OCI-LY7 (cell line): ENCODE data around the gene SLC4A4.

Experiments
- EZH2phosphoT487 ChIP-seq: fragments of 200-600 bp; sonication (generic); IDR thresholded peaks from 2 replicates; pipeline ENCODE4 v1.6.1; 2018; ENCODE audit warnings: low read depth, borderline replicate concordance, mild to moderate bottlenecking, mixed run types, antibody characterized with exemption, low read length, moderate library complexity, mixed read lengths
- TF ChIP-seq, protein P1 (sequence below): fragments of 200-600 bp; sonication (generic); conservative IDR thresholded peaks from 2 replicates; pipeline ENCODE4 v1.5.1; 2014; ENCODE audit warnings: mild to moderate bottlenecking, antibody characterized with exemption, low read length, moderate library complexity, mixed read lengths

DNA sequence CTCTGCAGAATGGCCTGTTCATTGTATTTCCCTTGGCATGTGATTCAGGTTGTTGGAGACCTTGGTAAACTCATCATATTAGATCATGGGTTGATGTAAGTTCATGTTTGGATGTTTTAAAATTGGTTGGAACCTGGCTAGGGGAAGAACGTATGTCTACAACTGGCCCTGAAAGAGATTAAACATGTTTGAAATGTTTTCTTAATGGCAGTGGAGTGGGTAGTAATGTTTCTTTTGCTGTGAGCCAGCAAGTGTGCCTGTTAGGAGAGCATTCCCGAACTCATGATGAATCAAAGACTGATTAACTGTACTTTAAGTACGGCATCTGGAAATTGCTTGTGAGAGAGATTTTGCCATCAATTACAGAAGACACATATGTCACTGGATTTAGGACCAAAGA is 44.5 kb upstream of the SLC4A4 start:
- TF ChIP-seq, protein P1, sequence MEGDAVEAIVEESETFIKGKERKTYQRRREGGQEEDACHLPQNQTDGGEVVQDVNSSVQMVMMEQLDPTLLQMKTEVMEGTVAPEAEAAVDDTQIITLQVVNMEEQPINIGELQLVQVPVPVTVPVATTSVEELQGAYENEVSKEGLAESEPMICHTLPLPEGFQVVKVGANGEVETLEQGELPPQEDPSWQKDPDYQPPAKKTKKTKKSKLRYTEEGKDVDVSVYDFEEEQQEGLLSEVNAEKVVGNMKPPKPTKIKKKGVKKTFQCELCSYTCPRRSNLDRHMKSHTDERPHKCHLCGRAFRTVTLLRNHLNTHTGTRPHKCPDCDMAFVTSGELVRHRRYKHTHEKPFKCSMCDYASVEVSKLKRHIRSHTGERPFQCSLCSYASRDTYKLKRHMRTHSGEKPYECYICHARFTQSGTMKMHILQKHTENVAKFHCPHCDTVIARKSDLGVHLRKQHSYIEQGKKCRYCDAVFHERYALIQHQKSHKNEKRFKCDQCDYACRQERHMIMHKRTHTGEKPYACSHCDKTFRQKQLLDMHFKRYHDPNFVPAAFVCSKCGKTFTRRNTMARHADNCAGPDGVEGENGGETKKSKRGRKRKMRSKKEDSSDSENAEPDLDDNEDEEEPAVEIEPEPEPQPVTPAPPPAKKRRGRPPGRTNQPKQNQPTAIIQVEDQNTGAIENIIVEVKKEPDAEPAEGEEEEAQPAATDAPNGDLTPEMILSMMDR: no peak
- TF ChIP-seq EZH2phosphoT487: no peak
